ENCODE results near the gene DPH7. TPM values are rescaled to one million over a fixed set of nuclear protein-coding genes. Genes with fewer than 3 reads are reported as not detected.
A peak's percentile ranks its signal among the peaks of the same experiment; 100 is the strongest.
"Not testable (repeated sequence)": the region's sequence is repeated elsewhere in the genome, so short reads cannot be mapped to it uniquely, and the experiment has no call there.

Gene DPH7
- polyA plus RNA-seq (2013, experiment 1 of 2): 31.5 TPM
- polyA plus RNA-seq (2013, experiment 2 of 2): 31.5 TPM

DNA sequence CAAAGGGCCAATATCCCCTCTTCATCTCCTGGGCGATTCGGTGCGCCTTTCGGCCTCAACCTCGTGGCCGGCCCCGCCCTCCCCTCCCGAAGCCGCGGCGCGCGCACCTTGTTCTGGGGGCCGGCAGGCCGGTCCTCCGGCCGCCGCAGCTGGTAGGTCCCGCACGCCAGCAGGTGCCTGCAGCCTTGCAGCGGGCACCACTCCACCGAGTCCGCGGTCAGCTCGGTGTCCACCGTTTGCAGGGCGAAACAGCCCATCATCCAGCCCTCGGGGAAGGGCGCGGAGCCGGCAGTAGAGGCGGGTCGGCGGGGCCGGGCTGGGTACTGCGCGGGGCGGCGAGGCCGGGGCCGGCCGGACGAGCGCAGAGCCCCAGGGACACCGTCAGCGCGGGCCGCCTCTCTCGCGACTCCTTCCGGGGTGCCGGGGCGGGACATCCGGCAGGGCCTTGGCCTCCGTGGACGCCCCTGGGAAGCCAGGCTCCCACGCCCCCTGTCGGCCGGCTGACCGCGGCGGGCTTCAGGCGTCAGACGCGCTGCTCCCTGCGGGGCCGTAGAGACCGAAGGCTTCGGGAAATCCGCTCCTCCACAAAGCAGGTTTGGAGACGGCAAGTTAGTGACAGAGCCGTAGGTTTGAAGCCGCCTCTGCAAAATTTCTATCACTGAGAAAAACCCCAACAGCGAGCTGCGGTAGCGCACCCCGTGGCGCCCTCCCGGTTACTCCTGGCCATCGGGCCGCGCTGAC is at the start of gene DPH7:
TSS of gene DPH7 (minus strand) at position 408 of the 741 bp plus-strand sequence. CDS start at position 260, 148 bp downstream.
- Histone ChIP-seq H3K27ac (ENCODE audit: low read depth, low read length) (peak within 1 kb of the TSS; percentile 51), H4K8ac (ENCODE audit: low read depth, low read length) (peak within 1 kb of the TSS; percentile 66), H3K4ac (ENCODE audit: low read depth, low read length) (no peak within 1 kb of the TSS), H3K9ac (ENCODE audit: low read length) (peak within 1 kb of the TSS; percentile 98), H3K4me3 (ENCODE audit: low read length) (peak within 1 kb of the TSS; percentile 96), H3K36me3 (ENCODE audit: control insufficient read depth, insufficient read depth, low read length) (peaks cover 19% of the 10 kb centered on the region), H2BK15ac (replicated peaks; ENCODE audit: low read depth) (no peak within 1 kb of the TSS), H2BK120ac (ENCODE audit: low read depth, low read length) (no peak within 1 kb of the TSS), H3K79me2 (ENCODE audit: control insufficient read depth, insufficient read depth, low read length) (peaks cover 26% of the 10 kb centered on the region), H2AK5ac (ENCODE audit: low read length) (no peak within 1 kb of the TSS), H2BK5ac (ENCODE audit: low read length) (no peak within 1 kb of the TSS), H3K18ac (ENCODE audit: low read length) (peak within 1 kb of the TSS; percentile 43), H3K56ac (ENCODE audit: low read length) (peak within 1 kb of the TSS; percentile 99), H3K4me1 (ENCODE audit: control insufficient read depth, low read depth, low read length) (peaks cover 5% of the 10 kb centered on the region), H3K79me1 (ENCODE audit: low read length) (peaks cover 15% of the 10 kb centered on the region), H4K5ac (ENCODE audit: low read length) (no peak within 1 kb of the TSS), H3K23ac (ENCODE audit: low read length) (peak within 1 kb of the TSS; percentile 99), H3K4me2 (ENCODE audit: low read length) (peak within 1 kb of the TSS; percentile 64), H3K27me3 (ENCODE audit: insufficient read depth, low read length, poor library complexity) (no peaks in the 10 kb centered on the region)
- no CpG with 5 or more reads among the region's 82 CpGs for WGBS (ENCODE audit: extremely low coverage, insufficient coverage, low lambda C conversion rate)
- peak; percentile 94 for DNase-seq

DNA sequence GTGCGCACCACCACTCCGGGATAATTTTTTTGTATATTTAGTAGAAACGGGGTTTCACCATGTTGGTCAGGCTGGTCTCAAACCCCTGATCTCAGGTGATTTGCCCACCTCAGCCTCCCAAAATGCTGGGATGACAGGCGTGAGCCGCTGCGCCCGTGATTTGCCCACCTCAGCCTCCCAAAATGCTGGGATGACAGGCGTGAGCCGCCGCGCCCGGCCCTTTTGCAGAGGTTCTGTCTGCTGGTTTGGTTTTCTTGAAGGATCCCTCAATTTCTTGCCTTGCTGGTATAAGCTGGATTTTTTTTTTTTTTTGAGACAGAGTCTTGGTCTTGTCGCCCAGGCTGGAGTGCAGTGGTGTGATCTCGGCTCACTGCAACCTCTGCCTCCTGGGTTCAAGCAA is 48.7 kb upstream of the DPH7 start:
- not testable (repeated sequence) for H2AK5ac ChIP-seq (ENCODE audit: low read length); H3K56ac ChIP-seq (ENCODE audit: low read length); H3K4me3 ChIP-seq (ENCODE audit: low read length); H2BK5ac ChIP-seq (ENCODE audit: low read length); H3K27ac ChIP-seq (ENCODE audit: low read depth, low read length); H3K4me1 ChIP-seq (ENCODE audit: control insufficient read depth, low read depth, low read length); H4K5ac ChIP-seq (ENCODE audit: low read length); H3K27me3 ChIP-seq (ENCODE audit: insufficient read depth, low read length, poor library complexity); H4K8ac ChIP-seq (ENCODE audit: low read depth, low read length); DNase-seq; H2BK120ac ChIP-seq (ENCODE audit: low read depth, low read length); H3K18ac ChIP-seq (ENCODE audit: low read length); H3K4ac ChIP-seq (ENCODE audit: low read depth, low read length); H3K36me3 ChIP-seq (ENCODE audit: control insufficient read depth, insufficient read depth, low read length); H2BK15ac ChIP-seq (replicated peaks; ENCODE audit: low read depth); H3K9ac ChIP-seq (ENCODE audit: low read length); H3K4me2 ChIP-seq (ENCODE audit: low read length); H3K23ac ChIP-seq (ENCODE audit: low read length)
- no CpG with 5 or more reads among the region's 14 CpGs for WGBS (ENCODE audit: extremely low coverage, insufficient coverage, low lambda C conversion rate)
- Histone ChIP-seq H3K79me1 (ENCODE audit: low read length) (peaks cover 17% of the 10 kb centered on the region), H3K79me2 (ENCODE audit: control insufficient read depth, insufficient read depth, low read length) (peaks cover 79% of the 10 kb centered on the region)

DNA sequence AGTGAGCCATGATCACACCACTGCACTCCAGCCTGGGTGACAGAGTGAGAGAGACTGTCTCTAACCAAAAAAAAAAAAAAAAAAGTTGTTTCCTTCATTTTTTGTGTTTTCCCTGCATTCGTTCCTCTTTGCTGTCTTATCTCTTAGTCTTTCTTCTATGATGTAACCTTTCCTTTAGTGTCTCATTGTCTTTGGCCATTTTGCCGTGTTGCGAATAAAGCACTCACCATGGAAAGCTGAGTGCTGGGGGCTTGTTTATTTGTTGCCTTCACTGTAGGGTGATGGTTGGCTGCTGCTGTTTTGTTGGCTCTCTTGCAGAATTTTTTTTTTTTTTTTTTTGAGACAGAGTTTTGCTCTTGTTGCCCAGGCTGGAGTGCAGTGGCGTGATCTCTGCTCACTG is 47.7 kb upstream of the DPH7 start:
- no CpG with 5 or more reads among the region's 4 CpGs for WGBS (ENCODE audit: extremely low coverage, insufficient coverage, low lambda C conversion rate)
- Histone ChIP-seq H2AK5ac (ENCODE audit: low read length) (no peak overlapping the region), H3K56ac (ENCODE audit: low read length) (no peak overlapping the region), H3K79me2 (ENCODE audit: control insufficient read depth, insufficient read depth, low read length) (peaks cover 76% of the 10 kb centered on the region), H3K23ac (ENCODE audit: low read length) (no peak overlapping the region), H2BK5ac (ENCODE audit: low read length) (no peak overlapping the region), H3K79me1 (ENCODE audit: low read length) (peaks cover 11% of the 10 kb centered on the region), H3K4me1 (ENCODE audit: control insufficient read depth, low read depth, low read length) (no peaks in the 10 kb centered on the region), H3K4ac (ENCODE audit: low read depth, low read length) (no peak overlapping the region), H2BK15ac (replicated peaks; ENCODE audit: low read depth) (no peak overlapping the region), H4K8ac (ENCODE audit: low read depth, low read length) (no peak overlapping the region), H3K27me3 (ENCODE audit: insufficient read depth, low read length, poor library complexity) (no peaks in the 10 kb centered on the region), H3K4me2 (ENCODE audit: low read length) (no peak overlapping the region), H4K5ac (ENCODE audit: low read length) (no peak overlapping the region), H3K27ac (ENCODE audit: low read depth, low read length) (no peak overlapping the region), H3K18ac (ENCODE audit: low read length) (no peak overlapping the region), H3K9ac (ENCODE audit: low read length) (no peak overlapping the region), H3K36me3 (ENCODE audit: control insufficient read depth, insufficient read depth, low read length) (no peaks in the 10 kb centered on the region), H3K4me3 (ENCODE audit: low read length) (no peak overlapping the region), H2BK120ac (ENCODE audit: low read depth, low read length) (no peak overlapping the region)
- no peak for DNase-seq

DNA sequence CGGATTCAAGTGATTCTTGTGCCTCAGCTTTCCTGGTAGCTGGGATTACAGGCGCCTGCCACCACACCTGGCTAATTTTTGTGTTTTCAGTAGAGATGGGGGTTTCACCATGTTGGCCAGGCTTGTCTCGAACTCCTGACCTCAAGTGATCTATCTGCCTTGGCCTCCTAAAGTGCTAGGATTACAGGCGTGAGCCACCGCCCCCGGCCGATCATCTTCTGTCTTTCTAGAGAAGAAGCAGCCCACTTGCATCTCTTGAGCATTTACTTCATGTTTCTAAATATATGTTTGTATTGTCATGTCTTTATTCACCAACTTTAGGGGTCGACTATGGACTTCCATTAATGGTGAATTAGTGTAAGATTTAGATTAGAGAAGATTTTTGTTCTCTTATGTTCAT is 43.5 kb upstream of the DPH7 start:
- not testable (repeated sequence) for H3K4me1 ChIP-seq (ENCODE audit: control insufficient read depth, low read depth, low read length); DNase-seq; H3K36me3 ChIP-seq (ENCODE audit: control insufficient read depth, insufficient read depth, low read length); H3K27ac ChIP-seq (ENCODE audit: low read depth, low read length); H4K8ac ChIP-seq (ENCODE audit: low read depth, low read length); H3K56ac ChIP-seq (ENCODE audit: low read length); H4K5ac ChIP-seq (ENCODE audit: low read length); H3K9ac ChIP-seq (ENCODE audit: low read length); H3K4me2 ChIP-seq (ENCODE audit: low read length); H3K4ac ChIP-seq (ENCODE audit: low read depth, low read length); H2BK5ac ChIP-seq (ENCODE audit: low read length); H3K18ac ChIP-seq (ENCODE audit: low read length); H2BK120ac ChIP-seq (ENCODE audit: low read depth, low read length); H3K4me3 ChIP-seq (ENCODE audit: low read length); H3K23ac ChIP-seq (ENCODE audit: low read length); H2BK15ac ChIP-seq (replicated peaks; ENCODE audit: low read depth); H2AK5ac ChIP-seq (ENCODE audit: low read length); H3K27me3 ChIP-seq (ENCODE audit: insufficient read depth, low read length, poor library complexity)
- peaks cover 78% of the 10 kb centered on the region for H3K79me2 ChIP-seq (ENCODE audit: control insufficient read depth, insufficient read depth, low read length)
- peaks cover 14% of the 10 kb centered on the region for H3K79me1 ChIP-seq (ENCODE audit: low read length)
- no CpG with 5 or more reads among the region's 8 CpGs for WGBS (ENCODE audit: extremely low coverage, insufficient coverage, low lambda C conversion rate)

DNA sequence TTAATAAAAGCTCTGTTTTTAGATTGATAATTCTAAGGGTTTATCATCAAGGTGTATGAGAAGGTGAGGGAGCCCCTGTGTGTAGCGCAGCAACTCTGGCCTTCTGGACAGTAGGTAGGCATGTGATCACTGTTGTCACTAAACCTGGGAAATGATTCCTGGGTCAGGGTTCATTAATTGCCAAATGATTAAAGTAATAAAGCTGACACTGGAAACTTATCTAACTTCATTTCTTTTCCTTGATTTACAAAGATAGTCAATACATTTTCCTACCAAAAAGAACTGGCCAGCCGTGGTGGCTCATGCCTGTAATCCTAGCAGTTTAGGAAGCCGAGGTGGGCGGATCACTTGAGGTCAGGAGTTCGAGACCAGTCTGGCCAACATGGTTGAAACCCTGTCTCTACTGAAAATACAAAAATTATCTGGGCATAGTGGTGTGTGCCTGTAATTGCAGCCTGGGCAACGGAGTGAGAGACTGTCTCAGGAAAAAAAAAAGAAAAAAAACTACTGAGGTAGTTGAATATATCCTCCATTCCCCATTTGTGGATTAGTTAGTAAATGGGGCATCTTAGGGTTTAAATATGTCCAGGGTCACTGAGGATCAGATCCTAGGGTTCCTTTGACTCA is 42.5 kb upstream of the DPH7 start:
- Histone ChIP-seq H3K27ac (ENCODE audit: low read depth, low read length) (no peak overlapping the region), H3K9ac (ENCODE audit: low read length) (no peak overlapping the region), H3K4ac (ENCODE audit: low read depth, low read length) (no peak overlapping the region), H3K4me3 (ENCODE audit: low read length) (no peak overlapping the region), H2BK120ac (ENCODE audit: low read depth, low read length) (no peak overlapping the region), H3K18ac (ENCODE audit: low read length) (no peak overlapping the region), H4K5ac (ENCODE audit: low read length) (no peak overlapping the region), H2AK5ac (ENCODE audit: low read length) (no peak overlapping the region), H3K4me1 (ENCODE audit: control insufficient read depth, low read depth, low read length) (peaks cover 7% of the 10 kb centered on the region), H3K4me2 (ENCODE audit: low read length) (no peak overlapping the region), H3K79me2 (ENCODE audit: control insufficient read depth, insufficient read depth, low read length) (peaks cover 73% of the 10 kb centered on the region), H3K56ac (ENCODE audit: low read length) (no peak overlapping the region), H3K27me3 (ENCODE audit: insufficient read depth, low read length, poor library complexity) (no peaks in the 10 kb centered on the region), H3K79me1 (ENCODE audit: low read length) (peaks cover 17% of the 10 kb centered on the region), H3K36me3 (ENCODE audit: control insufficient read depth, insufficient read depth, low read length) (peaks cover 6% of the 10 kb centered on the region), H3K23ac (ENCODE audit: low read length) (no peak overlapping the region), H2BK5ac (ENCODE audit: low read length) (no peak overlapping the region), H2BK15ac (replicated peaks; ENCODE audit: low read depth) (no peak overlapping the region), H4K8ac (ENCODE audit: low read depth, low read length) (no peak overlapping the region)
- DNase-seq: no peak
- no CpG with 5 or more reads among the region's 6 CpGs for WGBS (ENCODE audit: extremely low coverage, insufficient coverage, low lambda C conversion rate)

Data from mesendoderm (in vitro differentiated cells).